ENCODE results near the gene MAOA. TPM values are rescaled to one million over a fixed set of nuclear protein-coding genes. Genes with fewer than 3 reads are reported as not detected.

Gene MAOA
- total RNA-seq, 1 donor from 2014 or later = 0.32 TPM

DNA sequence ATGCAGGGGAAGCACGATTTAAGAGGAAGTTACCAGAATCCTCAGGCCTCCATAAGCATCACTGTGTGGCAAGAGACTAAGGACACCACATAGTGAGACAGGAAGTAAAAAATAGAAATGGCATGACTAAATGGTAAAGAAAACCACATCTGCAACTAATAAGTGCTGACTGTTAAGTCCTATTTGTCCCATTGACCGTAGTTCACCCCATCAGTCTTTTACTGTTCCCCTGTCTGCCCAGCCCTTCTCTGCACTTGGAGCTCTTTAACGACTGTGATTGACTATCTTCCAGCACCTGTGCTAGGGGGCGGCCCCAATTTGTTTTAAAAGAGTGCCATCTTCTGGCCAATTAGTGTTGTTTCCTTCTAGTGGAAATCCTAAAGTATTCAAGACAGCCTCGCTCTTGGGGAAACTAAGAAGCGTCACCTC, 94.2 kb downstream of the MAOA start:
- TF ChIP-seq, protein P1, sequence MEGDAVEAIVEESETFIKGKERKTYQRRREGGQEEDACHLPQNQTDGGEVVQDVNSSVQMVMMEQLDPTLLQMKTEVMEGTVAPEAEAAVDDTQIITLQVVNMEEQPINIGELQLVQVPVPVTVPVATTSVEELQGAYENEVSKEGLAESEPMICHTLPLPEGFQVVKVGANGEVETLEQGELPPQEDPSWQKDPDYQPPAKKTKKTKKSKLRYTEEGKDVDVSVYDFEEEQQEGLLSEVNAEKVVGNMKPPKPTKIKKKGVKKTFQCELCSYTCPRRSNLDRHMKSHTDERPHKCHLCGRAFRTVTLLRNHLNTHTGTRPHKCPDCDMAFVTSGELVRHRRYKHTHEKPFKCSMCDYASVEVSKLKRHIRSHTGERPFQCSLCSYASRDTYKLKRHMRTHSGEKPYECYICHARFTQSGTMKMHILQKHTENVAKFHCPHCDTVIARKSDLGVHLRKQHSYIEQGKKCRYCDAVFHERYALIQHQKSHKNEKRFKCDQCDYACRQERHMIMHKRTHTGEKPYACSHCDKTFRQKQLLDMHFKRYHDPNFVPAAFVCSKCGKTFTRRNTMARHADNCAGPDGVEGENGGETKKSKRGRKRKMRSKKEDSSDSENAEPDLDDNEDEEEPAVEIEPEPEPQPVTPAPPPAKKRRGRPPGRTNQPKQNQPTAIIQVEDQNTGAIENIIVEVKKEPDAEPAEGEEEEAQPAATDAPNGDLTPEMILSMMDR (IDR thresholded peaks at IDR 0.05) = peak; percentile 75
- DNase-seq (ENCODE audit: extremely low spot score, unreplicated experiment) = no peak
- no peaks in the 10 kb centered on the region for H3K27me3 Mint-ChIP-seq (ENCODE audit: unreplicated experiment)
- no peak overlapping the region for H3K27ac Mint-ChIP-seq (ENCODE audit: unreplicated experiment)
- peaks cover under 1% of the 10 kb centered on the region for H3K4me1 Mint-ChIP-seq (ENCODE audit: unreplicated experiment)
- no peaks in the 10 kb centered on the region for H3K36me3 Mint-ChIP-seq (ENCODE audit: unreplicated experiment)
- H3K4me3 Mint-ChIP-seq (ENCODE audit: unreplicated experiment) = no peak overlapping the region
- no peaks in the 10 kb centered on the region for H3K9me3 Mint-ChIP-seq (ENCODE audit: unreplicated experiment)

DNA sequence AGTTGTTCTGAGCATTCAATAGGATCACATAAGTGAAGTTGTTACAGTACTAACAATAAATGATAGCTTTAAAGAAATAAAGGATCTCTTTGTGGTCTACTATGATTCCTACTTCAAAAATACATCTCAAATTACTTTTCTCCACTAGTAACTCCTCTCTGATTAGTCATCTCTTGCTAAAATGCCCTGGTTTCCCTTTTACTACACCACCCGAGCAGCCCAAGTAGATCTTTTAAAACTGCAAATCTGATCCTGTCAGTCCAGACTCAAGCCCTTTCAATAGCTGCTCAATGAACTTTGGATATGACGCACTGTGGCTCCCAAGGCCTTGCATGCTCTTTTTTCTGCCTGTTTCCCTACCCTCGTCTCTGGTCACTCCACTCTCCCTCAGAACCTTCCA, 97.5 kb downstream of the MAOA start:
- TF ChIP-seq, protein P1 (IDR thresholded peaks at IDR 0.05) = no peak
- no peaks in the 10 kb centered on the region for H3K27me3 Mint-ChIP-seq (ENCODE audit: unreplicated experiment)
- no peaks in the 10 kb centered on the region for H3K36me3 Mint-ChIP-seq (ENCODE audit: unreplicated experiment)
- no peak overlapping the region for H3K4me3 Mint-ChIP-seq (ENCODE audit: unreplicated experiment)
- DNase-seq (ENCODE audit: extremely low spot score, unreplicated experiment) = no peak
- H3K4me1 Mint-ChIP-seq (ENCODE audit: unreplicated experiment) = no peaks in the 10 kb centered on the region
- no peaks in the 10 kb centered on the region for H3K9me3 Mint-ChIP-seq (ENCODE audit: unreplicated experiment)
- H3K27ac Mint-ChIP-seq (ENCODE audit: unreplicated experiment) = no peak overlapping the region

DNA sequence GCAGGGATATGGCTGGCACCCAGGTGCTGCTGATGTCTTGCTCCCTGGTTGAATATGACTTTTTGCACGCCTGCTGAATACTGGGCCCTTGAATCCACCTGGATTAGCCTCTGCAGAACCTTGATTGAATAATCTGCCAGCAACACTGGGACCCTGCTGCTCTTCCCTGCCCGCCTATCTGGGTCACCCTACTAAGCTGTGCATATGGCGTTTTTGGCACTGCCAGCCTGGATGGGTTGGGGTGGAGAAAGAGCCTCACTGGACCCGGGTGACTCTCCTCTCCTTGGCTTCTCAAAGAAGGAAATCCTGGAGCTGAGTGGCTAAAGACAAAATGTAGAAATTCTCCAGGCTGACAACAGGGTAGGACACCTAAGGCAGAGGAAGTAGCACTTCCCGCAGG, 100.0 kb downstream of the MAOA start:
- Mint-ChIP-seq H3K27ac (ENCODE audit: unreplicated experiment) (no peak overlapping the region), H3K27me3 (ENCODE audit: unreplicated experiment) (no peaks in the 10 kb centered on the region), H3K4me3 (ENCODE audit: unreplicated experiment) (no peak overlapping the region), H3K36me3 (ENCODE audit: unreplicated experiment) (no peaks in the 10 kb centered on the region), H3K9me3 (ENCODE audit: unreplicated experiment) (no peaks in the 10 kb centered on the region), H3K4me1 (ENCODE audit: unreplicated experiment) (no peaks in the 10 kb centered on the region)
- TF ChIP-seq, protein P1 (IDR thresholded peaks at IDR 0.05) = no peak
- DNase-seq (ENCODE audit: extremely low spot score, unreplicated experiment) = no peak

DNA sequence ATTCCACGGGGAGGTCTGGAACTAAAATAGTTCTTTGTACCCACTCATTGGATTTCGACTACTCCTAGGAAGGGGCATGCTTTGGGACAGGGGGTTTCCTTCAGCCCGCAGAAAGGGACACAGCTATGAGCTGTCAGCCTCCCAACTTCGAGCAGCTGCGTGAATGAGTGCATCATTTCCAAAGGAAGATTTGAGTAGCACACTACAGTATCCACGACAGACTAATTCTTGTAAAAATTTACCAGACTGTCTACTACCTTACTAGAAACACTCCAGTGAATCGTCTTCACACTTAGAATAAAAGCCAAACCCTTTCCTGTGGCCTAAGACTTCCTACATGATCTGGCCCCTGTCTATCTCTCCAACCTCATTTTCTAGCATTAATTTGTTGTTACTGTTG, 101.9 kb downstream of the MAOA start:
- H3K9me3 Mint-ChIP-seq (ENCODE audit: unreplicated experiment) = no peaks in the 10 kb centered on the region
- no peaks in the 10 kb centered on the region for H3K4me1 Mint-ChIP-seq (ENCODE audit: unreplicated experiment)
- H3K4me3 Mint-ChIP-seq (ENCODE audit: unreplicated experiment) = no peak overlapping the region
- no peak overlapping the region for H3K27ac Mint-ChIP-seq (ENCODE audit: unreplicated experiment)
- H3K27me3 Mint-ChIP-seq (ENCODE audit: unreplicated experiment) = no peaks in the 10 kb centered on the region
- TF ChIP-seq, protein P1 (IDR thresholded peaks at IDR 0.05) = no peak
- no peak for DNase-seq (ENCODE audit: extremely low spot score, unreplicated experiment)
- no peaks in the 10 kb centered on the region for H3K36me3 Mint-ChIP-seq (ENCODE audit: unreplicated experiment)

DNA sequence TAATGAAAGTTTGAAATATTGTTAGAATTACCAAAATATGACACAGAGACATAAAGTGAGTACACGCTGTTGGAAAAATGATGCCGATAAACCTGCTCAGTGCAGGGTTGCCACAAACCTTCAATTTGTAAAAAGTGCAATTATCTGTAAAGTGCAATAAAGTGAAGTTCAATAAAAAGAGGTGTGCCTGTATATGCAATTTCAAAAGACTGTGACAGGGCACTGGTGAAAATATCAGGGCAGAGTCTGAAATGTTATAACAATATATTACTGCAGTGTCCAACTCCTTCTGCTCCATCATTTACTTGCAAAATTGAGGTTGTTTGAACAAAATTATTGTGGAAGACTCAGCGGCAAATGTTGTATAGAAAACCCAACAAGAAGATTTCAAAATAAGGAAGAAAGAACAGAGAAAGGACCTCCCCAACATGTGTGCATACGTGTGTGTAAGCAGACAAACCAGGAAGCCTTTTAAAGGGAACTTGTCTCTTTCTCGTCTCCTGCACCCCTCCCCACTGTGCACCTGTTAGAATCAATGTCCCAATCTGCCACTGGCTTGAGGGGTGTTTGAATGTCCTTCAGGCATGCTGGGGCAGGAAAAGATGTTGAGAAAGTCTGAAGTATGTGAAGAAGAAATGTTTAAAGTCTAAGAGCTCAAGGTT, 130.0 kb downstream of the MAOA start:
- peaks cover 32% of the 10 kb centered on the region for H3K9me3 Mint-ChIP-seq (ENCODE audit: unreplicated experiment)
- TF ChIP-seq, protein P1 (IDR thresholded peaks at IDR 0.05) = no peak
- H3K4me1 Mint-ChIP-seq (ENCODE audit: unreplicated experiment) = no peaks in the 10 kb centered on the region
- no peaks in the 10 kb centered on the region for H3K27me3 Mint-ChIP-seq (ENCODE audit: unreplicated experiment)
- H3K36me3 Mint-ChIP-seq (ENCODE audit: unreplicated experiment) = no peaks in the 10 kb centered on the region
- no peak for DNase-seq (ENCODE audit: extremely low spot score, unreplicated experiment)
- H3K27ac Mint-ChIP-seq (ENCODE audit: unreplicated experiment) = no peak overlapping the region
- no peak overlapping the region for H3K4me3 Mint-ChIP-seq (ENCODE audit: unreplicated experiment)

Other genes starting within 250 kb of the MAOA start
- not detected in 2 replicates for gene MAOB, start 226.2 kb downstream of the MAOA start, total RNA-seq